GM12865 (cell line): ENCODE results near the gene PLXNA2.

Source experiments
- DNase-seq: peaks from one replicate; pipeline ENCODE4 v3.0.0; 2010; ENCODE audit warnings: low read depth
- H3K4me3 ChIP-seq: 2 replicates; pipeline ENCODE4 v1.5.1; 2011; ENCODE audit warnings: mild to moderate bottlenecking, low read depth, low read length, control low read depth
- CTCF ChIP-seq: IDR thresholded peaks from 2 replicates; pipeline ENCODE4 v1.5.1; 2011; ENCODE audit warnings: low read length, control low read depth, low read depth, inconsistent platforms; ENCODE audit not compliant: insufficient read depth; ENCODE audit errors: missing control alignments

Gene PLXNA2

DNA sequence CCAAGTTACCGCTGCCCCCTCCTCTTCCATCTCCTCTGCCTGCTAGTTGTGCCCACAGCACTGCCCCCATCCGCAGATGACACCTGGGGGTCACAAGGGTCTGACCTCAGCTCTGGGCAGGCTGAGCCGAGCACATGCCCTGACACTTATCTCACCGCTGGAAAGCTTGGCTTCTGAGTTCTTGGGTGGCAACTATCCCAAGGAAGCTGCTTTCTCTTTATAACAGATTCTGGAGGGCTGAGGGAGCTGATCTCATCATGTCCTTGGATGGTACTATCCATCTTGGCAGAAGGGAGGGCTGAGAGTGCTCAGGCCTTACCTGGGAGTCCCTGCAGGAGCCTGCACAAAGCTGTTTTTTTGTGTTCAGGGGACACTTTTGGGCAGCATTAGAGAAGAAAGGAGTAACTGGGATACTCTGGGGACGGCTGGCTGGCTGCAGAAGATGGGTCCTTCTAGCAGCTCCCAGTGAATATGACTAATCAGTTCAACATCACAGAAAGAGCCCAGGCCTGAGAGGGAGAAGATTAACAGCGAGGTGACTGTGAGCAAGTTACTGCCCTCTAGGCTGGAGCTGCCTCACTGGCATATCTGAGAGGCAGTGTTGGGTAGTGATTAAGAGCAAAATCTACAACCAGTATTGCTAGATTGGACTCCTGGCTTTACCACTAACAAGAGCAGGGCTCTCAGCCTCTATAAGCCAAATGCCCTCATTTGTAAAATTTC lies 71.6 kb downstream of the PLXNA2 start:
- DNase-seq: no peak
- no peak for TF ChIP-seq CTCF
- H3K4me3 ChIP-seq: no peak overlapping the region

GRCh38 chr1:208171616-208172422 lies 72.4 kb downstream of the PLXNA2 start:
- no peak overlapping the region for H3K4me3 ChIP-seq
- TF ChIP-seq CTCF: no peak
- DNase-seq: no peak

DNA sequence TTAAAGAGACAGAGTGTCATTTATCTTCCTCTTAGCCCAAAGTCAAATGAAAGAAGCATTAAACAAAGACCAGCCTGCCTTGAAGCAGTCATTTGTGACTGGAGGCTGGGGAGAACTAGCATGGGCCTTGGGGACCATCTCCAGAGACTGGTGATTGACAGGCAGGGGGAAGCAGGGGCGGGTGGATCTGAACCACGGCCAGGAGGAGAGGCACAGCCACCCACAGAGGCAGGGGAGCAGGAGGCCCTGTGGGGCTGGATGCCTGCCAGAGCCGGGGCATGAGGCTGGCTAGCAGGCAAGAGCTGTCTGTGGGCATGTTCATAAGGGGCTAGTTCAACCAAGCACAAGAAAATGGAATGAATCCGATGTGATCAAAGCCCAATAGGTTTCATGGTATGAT lies 73.9 kb downstream of the PLXNA2 start:
- H3K4me3 ChIP-seq: no peak overlapping the region
- no peak for DNase-seq
- no peak for TF ChIP-seq CTCF

DNA sequence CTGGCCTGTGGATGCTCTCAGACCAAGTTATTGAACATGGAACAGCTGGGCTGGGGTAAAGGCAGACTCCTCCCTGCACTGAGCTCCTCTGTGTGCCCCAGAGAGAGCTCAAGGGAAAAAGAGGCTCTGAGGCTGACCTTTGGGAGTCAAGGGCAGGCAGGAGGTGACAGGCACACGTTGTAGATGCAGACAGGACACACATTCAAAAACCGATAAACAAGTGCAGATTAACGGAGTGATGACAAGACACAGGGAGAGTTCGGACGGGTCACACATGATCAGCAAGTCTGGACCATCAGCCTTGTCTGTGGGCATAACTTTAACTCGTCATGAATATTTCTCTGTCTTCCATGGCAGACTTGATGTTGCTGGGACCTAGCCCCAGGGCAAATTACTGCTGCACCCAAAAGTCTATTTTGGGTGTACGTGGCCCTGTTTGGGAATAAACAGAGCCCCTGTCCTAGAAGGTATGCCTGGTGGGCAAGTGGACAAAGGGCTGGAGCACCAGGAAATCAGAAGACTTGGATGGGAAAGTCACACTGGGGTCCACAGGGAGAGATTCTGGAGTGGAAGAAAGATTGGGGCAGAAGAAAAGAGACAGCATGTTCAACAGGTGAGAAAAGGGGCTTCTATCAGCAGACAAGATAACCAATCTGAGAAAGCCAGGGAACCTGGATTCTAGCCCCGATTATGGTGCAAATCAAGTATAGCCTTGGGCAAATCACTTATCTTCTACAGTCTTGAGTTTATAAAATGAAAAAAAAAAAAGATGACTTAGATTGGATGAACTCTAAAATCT lies 74.9 kb downstream of the PLXNA2 start:
- no peak for DNase-seq
- no peak for TF ChIP-seq CTCF
- H3K4me3 ChIP-seq: no peak overlapping the region

- no peak overlapping the region for H3K4me3 ChIP-seq
- TF ChIP-seq CTCF: no peak
- no peak for DNase-seq
Observed at GRCh38 chr1:208167261-208167869, 76.8 kb downstream of the PLXNA2 start.

DNA sequence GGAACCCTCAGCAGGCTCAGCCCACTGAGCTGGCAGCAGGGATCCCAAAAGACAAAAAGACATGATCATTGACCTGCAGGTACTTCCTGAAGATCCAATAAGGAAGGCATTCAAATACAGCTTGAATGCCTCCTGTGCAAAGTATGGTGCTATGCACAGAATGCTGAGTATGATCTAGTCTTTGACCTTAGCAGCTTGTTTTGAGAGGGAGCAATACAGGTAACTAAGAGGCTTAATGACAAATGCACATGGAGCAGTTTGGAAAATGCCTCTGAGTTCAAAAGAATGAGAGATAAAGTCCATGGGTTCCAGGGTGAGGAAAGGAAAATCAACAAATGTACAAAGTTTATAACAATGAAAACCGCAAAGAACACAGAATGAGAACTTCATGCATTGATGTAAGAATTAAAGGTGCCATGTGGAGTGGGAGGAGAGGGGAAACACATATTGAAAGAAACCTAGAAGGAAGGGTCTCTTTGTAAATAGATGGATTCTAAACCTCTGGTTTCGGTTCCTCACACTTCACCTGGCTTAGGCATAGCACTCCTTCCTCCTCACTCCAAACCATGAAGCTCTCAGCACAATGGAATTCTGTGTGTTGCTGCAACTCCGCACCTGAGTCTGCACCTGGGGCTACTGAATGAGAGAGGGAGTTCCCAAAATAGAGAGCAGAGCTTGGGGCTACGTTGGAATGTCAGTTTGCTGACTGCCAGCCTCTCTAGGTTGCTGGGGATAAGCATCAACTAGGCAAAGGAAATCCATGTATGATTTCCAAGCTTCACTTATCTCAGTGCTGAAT lies 77.6 kb downstream of the PLXNA2 start:
- no peak for TF ChIP-seq CTCF
- DNase-seq: no peak
- no peak overlapping the region for H3K4me3 ChIP-seq
